HEK293T (cell line): ENCODE results near the gene LRP11.
"Not testable (repeated sequence)": the region's sequence is repeated elsewhere in the genome, so short reads cannot be mapped to it uniquely, and the experiment has no call there.

Experiments used
- CTCF ChIA-PET: fragments of 350-600 bp; formaldehyde crosslinking; extraction: SDS; loops from one replicate; lab custom pipeline; 2021; ENCODE audit warnings: antibody characterized with exemption, inconsistent platforms; lab: Yijun Ruan, JAX
- POLR2A ChIA-PET: fragments of 350-600 bp; formaldehyde crosslinking; extraction: SDS; loops from one replicate; lab custom pipeline; 2020; ENCODE audit warnings: antibody characterized with exemption, inconsistent platforms; lab: Yijun Ruan, JAX
- DNase-seq: peaks from one replicate; pipeline ENCODE4 v3.0.0; 2012; ENCODE audit warnings: mixed read lengths; ENCODE audit errors: extremely low spot score
- ARNT ChIP-seq: fragments of 450-650 bp; IDR thresholded peaks from 2 replicates; pipeline ENCODE4 v1.6.1; 2017; ENCODE audit warnings: mild to moderate bottlenecking
- BHLHE40 ChIP-seq: fragments of 450-650 bp; IDR thresholded peaks from 2 replicates; pipeline ENCODE4 v1.6.1; 2016; ENCODE audit warnings: mild to moderate bottlenecking, moderate library complexity, borderline replicate concordance
- CTBP1 ChIP-seq: fragments of 450-650 bp; IDR thresholded peaks from 2 replicates; pipeline ENCODE4 v1.6.1; 2016; ENCODE audit warnings: borderline replicate concordance
- ELF4 ChIP-seq: fragments of 450-650 bp; IDR thresholded peaks from 2 replicates; pipeline ENCODE4 v1.6.1; 2017; ENCODE audit warnings: antibody characterized with exemption
- FOXA1 ChIP-seq: fragments of 450-650 bp; IDR thresholded peaks from 2 replicates; pipeline ENCODE4 v1.6.1; 2016; ENCODE audit warnings: mild to moderate bottlenecking
- FOXK2 ChIP-seq: fragments of 450-650 bp; IDR thresholded peaks from 2 replicates; pipeline ENCODE4 v1.6.1; 2016; ENCODE audit warnings: mild to moderate bottlenecking
- FOXM1 ChIP-seq: fragments of 450-650 bp; IDR thresholded peaks from 2 replicates; pipeline ENCODE4 v1.6.1; 2017; ENCODE audit warnings: mild to moderate bottlenecking, borderline replicate concordance
- HDGF ChIP-seq: fragments of 450-650 bp; IDR thresholded peaks from 2 replicates; pipeline ENCODE4 v1.6.1; 2017; ENCODE audit warnings: antibody characterized with exemption, borderline replicate concordance
- L3MBTL2 ChIP-seq: fragments of 450-650 bp; conservative IDR thresholded peaks from 2 replicates; pipeline ENCODE4 v1.6.1; 2016; ENCODE audit warnings: mild to moderate bottlenecking
- LEF1 ChIP-seq: fragments of 450-650 bp; IDR thresholded peaks from 2 replicates; pipeline ENCODE4 v1.6.1; 2017; ENCODE audit warnings: mild to moderate bottlenecking, borderline replicate concordance
- NFRKB ChIP-seq: fragments of 450-650 bp; IDR thresholded peaks from 2 replicates; pipeline ENCODE4 v1.6.1; 2016; ENCODE audit warnings: mild to moderate bottlenecking, moderate library complexity
- PKNOX1 ChIP-seq: fragments of 450-650 bp; IDR thresholded peaks from 2 replicates; pipeline ENCODE4 v1.6.1; 2016
- SP1 ChIP-seq: fragments of 450-650 bp; IDR thresholded peaks from 2 replicates; pipeline ENCODE4 v1.6.1; 2017
- SUZ12 ChIP-seq: fragments of 450-650 bp; IDR thresholded peaks from 2 replicates; pipeline ENCODE4 v1.6.1; 2016; ENCODE audit warnings: mild to moderate bottlenecking
- TARDBP ChIP-seq: fragments of 450-650 bp; IDR thresholded peaks from 2 replicates; pipeline ENCODE4 v1.6.1; 2016
- ZNF384 ChIP-seq: fragments of 450-650 bp; IDR thresholded peaks from 2 replicates; pipeline ENCODE4 v1.6.1; 2016

LRP11 gene

DNA sequence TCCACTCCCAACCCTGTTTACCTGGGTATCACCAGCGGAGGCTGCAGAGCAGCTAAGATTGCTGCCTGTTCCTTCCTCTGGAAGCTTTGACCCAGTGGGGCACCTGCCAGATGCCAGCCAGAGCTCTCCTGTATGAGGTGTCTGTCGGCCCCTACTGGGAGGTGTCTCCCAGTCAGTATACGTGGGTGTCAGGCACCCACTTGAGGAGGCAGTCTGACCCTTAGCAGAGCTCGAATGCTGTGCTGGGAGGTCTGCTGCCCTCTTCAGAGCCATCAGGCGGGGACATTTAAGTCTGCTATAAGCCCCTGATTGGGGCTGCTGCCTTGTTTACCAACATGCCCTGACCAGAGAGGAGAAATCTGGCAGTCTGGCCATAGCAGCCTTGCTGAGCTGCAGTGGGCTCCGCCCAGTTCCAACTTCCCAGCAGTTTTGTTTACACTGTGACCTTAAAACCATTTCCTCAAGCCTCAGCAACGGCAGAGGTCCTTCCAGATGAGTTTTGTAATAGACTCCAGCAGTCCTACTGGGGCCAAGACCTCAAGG is 31.0 kb upstream of the LRP11 start:
- POLR2A ChIA-PET = no interaction called here
- TF ChIP-seq LEF1 = no peak
- TF ChIP-seq PKNOX1 = no peak
- no peak for TF ChIP-seq ARNT
- TF ChIP-seq ELF4 = no peak
- CTCF ChIA-PET = interaction anchor here (0.6 to 1.2 kb wide), 2 partner anchors 15 to 73 kb away, joined by 4 read pairs; no protein-coding TSS in a partner anchor
- peak; percentile 5 for DNase-seq

- CTCF ChIA-PET, POLR2A ChIA-PET, DNase-seq: not testable (repeated sequence)
These were observed 27.7 kb upstream of the LRP11 start for GRCh38 chr6:149891864-149892263.

DNA sequence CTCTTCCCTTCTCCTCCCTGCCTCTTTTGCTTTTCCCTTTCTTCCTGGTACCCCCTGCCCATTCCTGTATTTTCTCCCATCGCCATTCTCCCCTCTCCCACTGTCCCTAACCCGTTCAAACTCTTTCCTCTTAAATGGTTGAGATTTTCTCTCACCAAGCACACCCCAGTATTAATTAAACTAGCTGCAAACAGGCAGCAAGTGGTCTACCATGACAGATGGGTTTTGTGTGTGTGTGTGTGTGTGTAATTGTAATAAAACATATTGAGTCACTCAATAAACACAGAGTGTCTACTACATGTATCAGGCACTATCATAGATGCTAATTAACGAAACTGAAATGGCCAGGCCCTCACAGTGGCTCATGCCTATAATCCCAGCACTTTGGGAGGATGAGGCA is 27.1 kb upstream of the LRP11 start:
- DNase-seq = no peak
- ChIA-PET CTCF (no interaction called here), POLR2A (no interaction called here)
- TF ChIP-seq HDGF (no peak), ARNT (no peak), ELF4 (no peak), CTBP1 (no peak), SP1 (no peak), L3MBTL2 (no peak), LEF1 (no peak)

- ChIA-PET POLR2A (no interaction called here), CTCF (no interaction called here)
- peak; percentile 4 for DNase-seq
- TF ChIP-seq HDGF = no peak
- TF ChIP-seq FOXK2 = no peak
- TF ChIP-seq NFRKB = no peak
- no peak for TF ChIP-seq FOXA1
- TF ChIP-seq LEF1 = no peak
- no peak for TF ChIP-seq PKNOX1
- TF ChIP-seq SP1 = no peak
- TF ChIP-seq L3MBTL2 = no peak
- no peak for TF ChIP-seq TARDBP
- TF ChIP-seq SUZ12 = no peak
- TF ChIP-seq FOXM1 = no peak
- TF ChIP-seq ZNF384 = no peak
These were observed 26.5 kb upstream of the LRP11 start for GRCh38 chr6:149890629-149891045.

GRCh38 chr6:149889326-149889725 is 25.2 kb upstream of the LRP11 start:
- DNase-seq = no peak
- TF ChIP-seq BHLHE40 = no peak
- TF ChIP-seq PKNOX1 = no peak
- TF ChIP-seq TARDBP = no peak
- TF ChIP-seq FOXA1 = no peak
- no peak for TF ChIP-seq LEF1
- TF ChIP-seq NFRKB = no peak
- TF ChIP-seq L3MBTL2 = no peak
- no peak for TF ChIP-seq CTBP1
- POLR2A ChIA-PET = no interaction called here
- CTCF ChIA-PET = no interaction called here

- no peak for DNase-seq
- CTCF ChIA-PET = interaction anchor here (1.0 kb wide), 1 partner anchor 55 kb away, joined by 3 read pairs; no protein-coding TSS in a partner anchor
- no peak for TF ChIP-seq FOXM1
- TF ChIP-seq BHLHE40 = no peak
- no peak for TF ChIP-seq CTBP1
- no peak for TF ChIP-seq FOXK2
- no peak for TF ChIP-seq FOXA1
- POLR2A ChIA-PET = no interaction called here
These were observed 24.5 kb upstream of the LRP11 start for GRCh38 chr6:149888659-149889058.

DNA sequence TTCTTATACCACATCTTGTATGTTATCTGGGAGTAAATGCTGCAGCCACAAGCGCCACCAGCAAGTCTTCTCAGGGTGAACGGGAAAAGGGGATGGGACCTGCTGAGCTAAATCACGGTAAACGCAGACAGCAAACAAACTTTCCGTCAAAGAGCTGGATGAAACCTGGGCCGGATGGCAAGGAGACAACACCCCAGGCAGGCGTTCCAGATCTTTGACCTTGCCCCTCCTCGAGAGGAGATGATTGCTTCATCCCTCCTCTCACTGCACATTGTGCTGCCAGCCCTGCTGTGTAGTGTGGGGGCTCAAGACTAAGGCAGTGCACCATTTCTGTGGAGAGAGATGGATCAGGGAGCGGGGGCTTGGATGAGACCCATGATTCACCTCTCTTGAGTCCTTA is 23.9 kb upstream of the LRP11 start:
- ChIA-PET CTCF (interaction anchor here (1.0 kb wide), 1 partner anchor 54 kb away, joined by 3 read pairs; no protein-coding TSS in a partner anchor), POLR2A (no interaction called here)
- TF ChIP-seq NFRKB (no peak), LEF1 (no peak), FOXA1 (no peak), FOXK2 (no peak)
- DNase-seq = no peak

- no peak for DNase-seq
- ChIA-PET POLR2A (no interaction called here), CTCF (no interaction called here)
- TF ChIP-seq PKNOX1 (no peak), FOXM1 (no peak), TARDBP (no peak), ARNT (no peak), ZNF384 (no peak), SUZ12 (no peak), L3MBTL2 (no peak), SP1 (no peak), FOXA1 (no peak), ELF4 (no peak), NFRKB (no peak), CTBP1 (no peak)
These were observed 23.2 kb upstream of the LRP11 start for GRCh38 chr6:149887343-149887742.
